ENCODE measurements around the gene HNRNPAB. TPM values are rescaled to one million over a fixed set of nuclear protein-coding genes. Genes with fewer than 3 reads are reported as not detected.

The HNRNPAB gene
- total RNA-seq = 79.9 and 175 TPM in 2 replicates

GRCh38 chr5:178204182-178204934 is at the start of gene HNRNPAB:
HNRNPAB (plus strand) TSS chr5:178204533; CDS start chr5:178204838, 305 bp downstream.

GRCh38 chr5:178187014-178187413 is 17.3 kb upstream of the HNRNPAB start, which contains the start of gene GMCL2:
GMCL2 (minus strand) TSS chr5:178187371; CDS start chr5:178187299, 72 bp downstream.

GRCh38 chr5:178232124-178232919 is 28.0 kb downstream of the HNRNPAB start, which contains the start of gene PHYKPL:
PHYKPL (minus strand) TSS chr5:178232802; CDS start chr5:178232550, 252 bp downstream.

Other genes with a start within 250 kb of the HNRNPAB start
- gene PROP1, start 208.3 kb upstream of the HNRNPAB start, total RNA-seq = not detected in 2 replicates
- gene N4BP3, start 91.0 kb upstream of the HNRNPAB start, total RNA-seq = 1.3 and 1.8 TPM in 2 replicates
- 17.2 and 17.3 TPM in 2 replicates for gene RMND5B, start 73.5 kb upstream of the HNRNPAB start, total RNA-seq
- 204 and 400 TPM in 2 replicates for gene NHP2, start 50.6 kb upstream of the HNRNPAB start, total RNA-seq
- not detected in 2 replicates for gene GMCL2, start 17.2 kb upstream of the HNRNPAB start, total RNA-seq
- gene PHYKPL, start 28.3 kb downstream of the HNRNPAB start, total RNA-seq = 21.5 and 54.4 TPM in 2 replicates

All from mesangial cell (primary cell).